Measurements from ENCODE around the gene RAD52.

GRCh38 chr12:884746-885414 lies 64.6 kb downstream of the RAD52 start:
- TF ChIP-seq CTCF (IDR thresholded peaks at IDR 0.05), result no peak
- TF ChIP-seq POLR2A (IDR thresholded peaks at IDR 0.05), result no peak

All from prostate gland (tissue), 2 donors.